ENCODE measurements around the gene FOXP3.

FOXP3 gene

GRCh38 chrX:49243166-49243565 lies 21.3 kb downstream of the FOXP3 start:
- DNase-seq (ENCODE audit: low read depth): no peak
- H3K4me3 ChIP-seq (replicated peaks; ENCODE audit: low read depth, low read length): no peak overlapping the region
- no peak for TF ChIP-seq CTCF (IDR thresholded peaks at IDR 0.05; ENCODE audit: low read length, missing control alignments)

- no peak for TF ChIP-seq CTCF (IDR thresholded peaks at IDR 0.05; ENCODE audit: low read length, missing control alignments)
- DNase-seq (ENCODE audit: low read depth): no peak
- H3K4me3 ChIP-seq (replicated peaks; ENCODE audit: low read depth, low read length): no peak overlapping the region
These were observed 21.9 kb downstream of the FOXP3 start for GRCh38 chrX:49242545-49243066.

GRCh38 chrX:49238735-49239134 lies 25.8 kb downstream of the FOXP3 start:
- no peak overlapping the region for H3K4me3 ChIP-seq (replicated peaks; ENCODE audit: low read depth, low read length)
- no peak for DNase-seq (ENCODE audit: low read depth)
- TF ChIP-seq CTCF (IDR thresholded peaks at IDR 0.05; ENCODE audit: low read length, missing control alignments): no peak

- no peak for TF ChIP-seq CTCF (IDR thresholded peaks at IDR 0.05; ENCODE audit: low read length, missing control alignments)
- no peak for DNase-seq (ENCODE audit: low read depth)
- H3K4me3 ChIP-seq (replicated peaks; ENCODE audit: low read depth, low read length): no peak overlapping the region
These were observed 27.4 kb downstream of the FOXP3 start for GRCh38 chrX:49237060-49237459.

- no peak for TF ChIP-seq CTCF (IDR thresholded peaks at IDR 0.05; ENCODE audit: low read length, missing control alignments)
- H3K4me3 ChIP-seq (replicated peaks; ENCODE audit: low read depth, low read length): no peak overlapping the region
These were observed 30.5 kb downstream of the FOXP3 start for GRCh38 chrX:49233887-49234555.

GRCh38 chrX:49233176-49233575 lies 31.3 kb downstream of the FOXP3 start, which contains the start of gene CACNA1F:
Gene CACNA1F (minus strand): TSS chrX:49233340. CDS start chrX:49233309, 31 bp downstream.
- no peak for DNase-seq (ENCODE audit: low read depth)
- H3K4me3 ChIP-seq (replicated peaks; ENCODE audit: low read depth, low read length): no peak within 1 kb of the TSS
- no peak for TF ChIP-seq CTCF (IDR thresholded peaks at IDR 0.05; ENCODE audit: low read length, missing control alignments)

More at GRCh38 chrX:49233887-49234555, 30.5 kb downstream of the FOXP3 start:
- DNase-seq (ENCODE audit: low read depth): no peak

GRCh38 chrX:49232525-49232924 lies 32.0 kb downstream of the FOXP3 start:
- H3K4me3 ChIP-seq (replicated peaks; ENCODE audit: low read depth, low read length): no peak overlapping the region
- no peak for TF ChIP-seq CTCF (IDR thresholded peaks at IDR 0.05; ENCODE audit: low read length, missing control alignments)
- DNase-seq (ENCODE audit: low read depth): no peak
